ENCODE measurements around the gene CER1. TPM values are rescaled to one million over a fixed set of nuclear protein-coding genes. Genes with fewer than 3 reads are reported as not detected.

CER1 gene
- total RNA-seq, 1 experiment from 2014 or later: not detected

DNA sequence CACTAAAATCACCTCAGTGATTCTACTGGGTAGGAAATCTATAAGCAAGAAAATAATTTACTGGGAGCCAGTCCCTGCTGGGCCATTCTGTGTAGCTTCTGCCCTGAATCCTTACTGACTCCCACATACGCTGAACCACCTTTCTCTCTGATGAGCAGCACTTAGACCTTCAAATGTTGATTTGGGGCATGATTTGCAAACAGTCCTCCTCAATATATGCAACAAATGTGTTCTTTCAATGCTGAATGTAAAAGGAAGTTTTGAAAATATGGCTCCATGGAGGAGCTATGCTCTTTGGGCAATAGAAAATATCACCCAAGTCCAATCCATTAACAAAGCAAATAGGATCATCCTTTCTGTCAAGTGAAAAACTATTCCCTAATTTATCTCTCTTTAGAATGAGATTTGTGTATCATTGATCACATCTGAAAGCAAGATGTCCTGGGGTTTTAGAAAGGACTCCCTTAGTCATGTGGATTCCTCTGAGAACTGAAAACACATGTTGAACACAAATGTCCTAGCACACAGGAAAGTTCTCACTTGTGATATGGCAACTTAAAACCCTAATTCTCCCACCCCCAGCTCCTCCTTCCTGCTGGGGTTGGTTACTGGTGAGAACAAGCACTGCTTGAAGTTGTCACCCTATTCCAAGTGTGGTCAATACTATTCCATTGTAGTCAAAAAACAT, 8.9 kb upstream of the CER1 start:
- no TSS peak for BruUV-seq (replicated peaks)

DNA sequence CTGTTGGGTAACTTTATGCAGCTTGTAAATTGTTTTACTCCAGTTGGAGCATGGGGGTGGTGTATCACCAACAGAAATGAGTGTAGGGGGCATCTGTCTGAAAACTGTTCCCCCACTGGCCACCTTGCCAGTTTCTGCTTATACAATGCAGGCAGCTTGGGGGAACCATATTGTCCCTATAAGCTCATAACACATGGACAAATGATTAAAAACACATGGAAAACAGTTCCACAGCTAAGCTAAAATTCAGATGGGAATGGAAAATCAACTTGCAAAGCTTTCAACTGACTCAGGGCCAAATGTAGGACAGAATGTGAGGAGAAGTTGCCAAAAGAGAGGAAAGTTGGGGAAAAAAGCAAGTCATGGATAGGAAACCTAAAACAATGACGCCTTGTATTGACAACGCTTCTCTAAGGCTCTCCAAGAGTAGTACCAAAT, 7.9 kb upstream of the CER1 start:
- Histone ChIP-seq H3K4me3 (replicated peaks in 1 of 2; ENCODE audit: low read depth in 1 of 2, low read length in 2 of 2) (no peak overlapping the region), H3K79me2 (ENCODE audit: insufficient read depth, low read length) (no peaks in the 10 kb centered on the region), H3K4me2 (ENCODE audit: low read length) (no peak overlapping the region), H4K20me1 (ENCODE audit: insufficient read depth) (no peaks in the 10 kb centered on the region), H3K36me3 (ENCODE audit: control insufficient read depth in 1 of 2, insufficient read depth in 2 of 2, low read length in 2 of 2) (no peaks in the 10 kb centered on the region), H2AFZ (ENCODE audit: low read depth, low read length, poor library complexity, severe bottlenecking) (no peak overlapping the region), H3K9me3 (ENCODE audit: control insufficient read depth in 1 of 2, insufficient read depth in 1 of 2, low read depth in 1 of 2, low read length in 2 of 2) (no peaks in the 10 kb centered on the region), H3K27ac (ENCODE audit: low read depth, low read length) (no peak overlapping the region), H3K27me3 (ENCODE audit: insufficient read depth, low read length) (peaks cover 21% of the 10 kb centered on the region), H3K4me1 (ENCODE audit: control insufficient read depth in 1 of 2, insufficient read depth in 2 of 2, low read length in 2 of 2) (no peaks in the 10 kb centered on the region), H3K9ac (ENCODE audit: low read length) (no peak overlapping the region), H3K9me2 (ENCODE audit: insufficient read depth) (no peaks in the 10 kb centered on the region)
- ChIA-PET POLR2A (no interaction called here), RAD21 (ENCODE audit: low non-redundant PET in 1 of 2, low total read pairs in 2 of 2, uncharacterized antibody in 2 of 2, unreplicated experiment in 2 of 2) (no interaction called here), CTCF (no interaction called here)
- no TSS peak for BruUV-seq (replicated peaks)
- no peak for ATAC-seq
- no peak for DNase-seq (ENCODE audit: low read depth, low spot score)
- intact Hi-C loops (cut with micrococcal nuclease): no loop called here
- TF ChIP-seq POLR2AphosphoS5 (IDR thresholded peaks at IDR 0.05; ENCODE audit: low read depth, low read length) (no peak), ELF1 (IDR thresholded peaks at IDR 0.05; ENCODE audit: borderline replicate concordance, low read depth) (no peak), RAD21 (IDR thresholded peaks at IDR 0.05; ENCODE audit: low read depth) (no peak), EGR1 (IDR thresholded peaks at IDR 0.05; ENCODE audit: low read depth) (no peak), CEBPB (IDR thresholded peaks at IDR 0.05; ENCODE audit: low read depth) (no peak), EZH2 (IDR thresholded peaks at IDR 0.05) (no peak), FOSL1 (IDR thresholded peaks at IDR 0.05; ENCODE audit: low read depth) (no peak)
- TF ChIP-seq, protein P1, sequence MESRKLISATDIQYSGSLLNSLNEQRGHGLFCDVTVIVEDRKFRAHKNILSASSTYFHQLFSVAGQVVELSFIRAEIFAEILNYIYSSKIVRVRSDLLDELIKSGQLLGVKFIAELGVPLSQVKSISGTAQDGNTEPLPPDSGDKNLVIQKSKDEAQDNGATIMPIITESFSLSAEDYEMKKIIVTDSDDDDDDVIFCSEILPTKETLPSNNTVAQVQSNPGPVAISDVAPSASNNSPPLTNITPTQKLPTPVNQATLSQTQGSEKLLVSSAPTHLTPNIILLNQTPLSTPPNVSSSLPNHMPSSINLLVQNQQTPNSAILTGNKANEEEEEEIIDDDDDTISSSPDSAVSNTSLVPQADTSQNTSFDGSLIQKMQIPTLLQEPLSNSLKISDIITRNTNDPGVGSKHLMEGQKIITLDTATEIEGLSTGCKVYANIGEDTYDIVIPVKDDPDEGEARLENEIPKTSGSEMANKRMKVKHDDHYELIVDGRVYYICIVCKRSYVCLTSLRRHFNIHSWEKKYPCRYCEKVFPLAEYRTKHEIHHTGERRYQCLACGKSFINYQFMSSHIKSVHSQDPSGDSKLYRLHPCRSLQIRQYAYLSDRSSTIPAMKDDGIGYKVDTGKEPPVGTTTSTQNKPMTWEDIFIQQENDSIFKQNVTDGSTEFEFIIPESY (IDR thresholded peaks at IDR 0.05; ENCODE audit: extremely low read depth, insufficient replicate concordance, low read length): no peak
- TF ChIP-seq, protein P2, sequence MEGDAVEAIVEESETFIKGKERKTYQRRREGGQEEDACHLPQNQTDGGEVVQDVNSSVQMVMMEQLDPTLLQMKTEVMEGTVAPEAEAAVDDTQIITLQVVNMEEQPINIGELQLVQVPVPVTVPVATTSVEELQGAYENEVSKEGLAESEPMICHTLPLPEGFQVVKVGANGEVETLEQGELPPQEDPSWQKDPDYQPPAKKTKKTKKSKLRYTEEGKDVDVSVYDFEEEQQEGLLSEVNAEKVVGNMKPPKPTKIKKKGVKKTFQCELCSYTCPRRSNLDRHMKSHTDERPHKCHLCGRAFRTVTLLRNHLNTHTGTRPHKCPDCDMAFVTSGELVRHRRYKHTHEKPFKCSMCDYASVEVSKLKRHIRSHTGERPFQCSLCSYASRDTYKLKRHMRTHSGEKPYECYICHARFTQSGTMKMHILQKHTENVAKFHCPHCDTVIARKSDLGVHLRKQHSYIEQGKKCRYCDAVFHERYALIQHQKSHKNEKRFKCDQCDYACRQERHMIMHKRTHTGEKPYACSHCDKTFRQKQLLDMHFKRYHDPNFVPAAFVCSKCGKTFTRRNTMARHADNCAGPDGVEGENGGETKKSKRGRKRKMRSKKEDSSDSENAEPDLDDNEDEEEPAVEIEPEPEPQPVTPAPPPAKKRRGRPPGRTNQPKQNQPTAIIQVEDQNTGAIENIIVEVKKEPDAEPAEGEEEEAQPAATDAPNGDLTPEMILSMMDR (IDR thresholded peaks at IDR 0.05 in 2 of 3, conservative IDR thresholded peaks at IDR 0.05 in 1 of 3; ENCODE audit: borderline replicate concordance in 1 of 3, insufficient read depth in 1 of 3, low read depth in 2 of 3, low read length in 2 of 3): no peak
- TF ChIP-seq, protein P3, sequence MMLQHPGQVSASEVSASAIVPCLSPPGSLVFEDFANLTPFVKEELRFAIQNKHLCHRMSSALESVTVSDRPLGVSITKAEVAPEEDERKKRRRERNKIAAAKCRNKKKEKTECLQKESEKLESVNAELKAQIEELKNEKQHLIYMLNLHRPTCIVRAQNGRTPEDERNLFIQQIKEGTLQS (IDR thresholded peaks at IDR 0.05): no peak

More for the DNA sequence above, 8.9 kb upstream of the CER1 start:
- Histone ChIP-seq H3K79me2 (ENCODE audit: insufficient read depth, low read length) (no peaks in the 10 kb centered on the region), H3K4me1 (ENCODE audit: control insufficient read depth in 1 of 2, insufficient read depth in 2 of 2, low read length in 2 of 2) (no peaks in the 10 kb centered on the region), H3K9ac (ENCODE audit: low read length) (no peak overlapping the region), H4K20me1 (ENCODE audit: insufficient read depth) (no peaks in the 10 kb centered on the region), H3K36me3 (ENCODE audit: control insufficient read depth in 1 of 2, insufficient read depth in 2 of 2, low read length in 2 of 2) (no peaks in the 10 kb centered on the region), H3K9me3 (ENCODE audit: control insufficient read depth in 1 of 2, insufficient read depth in 1 of 2, low read depth in 1 of 2, low read length in 2 of 2) (no peaks in the 10 kb centered on the region), H3K4me3 (replicated peaks in 1 of 2; ENCODE audit: low read depth in 1 of 2, low read length in 2 of 2) (no peak overlapping the region), H3K9me2 (ENCODE audit: insufficient read depth) (no peaks in the 10 kb centered on the region), H2AFZ (ENCODE audit: low read depth, low read length, poor library complexity, severe bottlenecking) (no peak overlapping the region), H3K27ac (ENCODE audit: low read depth, low read length) (no peak overlapping the region), H3K4me2 (ENCODE audit: low read length) (no peak overlapping the region), H3K27me3 (ENCODE audit: insufficient read depth, low read length) (peaks cover 26% of the 10 kb centered on the region)
- TF ChIP-seq EGR1 (IDR thresholded peaks at IDR 0.05; ENCODE audit: low read depth) (no peak), SP1 (IDR thresholded peaks at IDR 0.05; ENCODE audit: low read depth) (no peak), EZH2 (IDR thresholded peaks at IDR 0.05) (no peak), YY1 (IDR thresholded peaks at IDR 0.05; ENCODE audit: extremely low read depth, insufficient replicate concordance, low read depth, low read length) (no peak), TCF7L2 (IDR thresholded peaks at IDR 0.05; ENCODE audit: borderline replicate concordance, extremely low read depth, insufficient read depth, insufficient read length) (no peak), SRF (IDR thresholded peaks at IDR 0.05; ENCODE audit: low read depth) (no peak), JUND (IDR thresholded peaks at IDR 0.05) (no peak), ZNF274 (IDR thresholded peaks at IDR 0.05; ENCODE audit: low read depth, low read length) (no peak), FOSL1 (IDR thresholded peaks at IDR 0.05; ENCODE audit: low read depth) (no peak), EZH2phosphoT487 (IDR thresholded peaks at IDR 0.05; ENCODE audit: borderline replicate concordance) (no peak), POLR2A (IDR thresholded peaks at IDR 0.05; ENCODE audit: borderline replicate concordance, extremely low read depth, insufficient read depth, insufficient read length) (no peak), CBX3 (IDR thresholded peaks at IDR 0.05; ENCODE audit: low read depth) (no peak), CEBPB (IDR thresholded peaks at IDR 0.05; ENCODE audit: low read depth) (no peak)
- TF ChIP-seq, protein P3 (IDR thresholded peaks at IDR 0.05): no peak
- intact Hi-C loops (cut with micrococcal nuclease): no loop called here
- no peak for ATAC-seq
- DNase-seq (ENCODE audit: low read depth, low spot score): no peak
- CTCF ChIA-PET: no interaction called here
- POLR2A ChIA-PET: no interaction called here
- RAD21 ChIA-PET (ENCODE audit: low non-redundant PET in 1 of 2, low total read pairs in 2 of 2, uncharacterized antibody in 2 of 2, unreplicated experiment in 2 of 2): no interaction called here

All from HCT116 (cell line).